IMR-90 (cell line): Measurements from ENCODE around the gene SLC25A21. TPM values are rescaled to one million over a fixed set of nuclear protein-coding genes. Genes with fewer than 3 reads are reported as not detected.

ENCODE experiments used
- ATAC-seq: fragments of 200-7000 bp; cut with Tn5 transposase; 2 replicates; pipeline ENCODE4 v1.9.1; 2020; ENCODE audit warnings: low read depth, mild to moderate bottlenecking, moderate library complexity
- BruUV-seq: library from RNA; stranded (reverse); fragments of 400-500 nt; replicated peaks from 2 replicates; lab custom pipeline; 2021; lab: Mats Ljungman, UMichigan
- CTCF ChIA-PET: fragments of 300-600 bp; formaldehyde crosslinking; extraction: SDS; loops from one replicate; lab custom pipeline; 2021; ENCODE audit warnings: antibody characterized with exemption; lab: Yijun Ruan, JAX
- POLR2A ChIA-PET: fragments of 300-600 bp; sonication (Branson Sonifier 250); formaldehyde crosslinking; loops from one replicate; lab custom pipeline; 2022; ENCODE audit warnings: antibody characterized with exemption; ENCODE audit not compliant: unreplicated experiment; lab: Charles Lee
- DNase-seq: peaks from one replicate; pipeline ENCODE4 v3.0.0; 2013
- H2AFZ ChIP-seq: replicated peaks from 2 replicates; pipeline ENCODE3; 2013; ENCODE audit warnings: low read length, mild to moderate bottlenecking; ENCODE audit not compliant: poor library complexity
- H2AK5ac ChIP-seq: 2 replicates; pipeline ENCODE4 v1.6.1; 2013; ENCODE audit warnings: low read depth, low read length, inconsistent platforms
- H2AK9ac ChIP-seq: replicated peaks from 2 replicates; pipeline ENCODE3; 2013; ENCODE audit warnings: mild to moderate bottlenecking, low read depth, low read length, moderate library complexity; ENCODE audit not compliant: poor library complexity
- H2BK120ac ChIP-seq: 2 replicates; pipeline ENCODE4 v1.6.1; 2013; ENCODE audit warnings: low read depth, low read length, inconsistent platforms
- H2BK15ac ChIP-seq: 3 replicates; pipeline ENCODE4 v1.6.1; 2013; ENCODE audit warnings: low read depth, low read length, inconsistent platforms
- H2BK20ac ChIP-seq: 2 replicates; pipeline ENCODE4 v1.6.1; 2013; ENCODE audit warnings: low read depth, mild to moderate bottlenecking, inconsistent platforms, low read length, moderate library complexity
- H2BK5ac ChIP-seq: 2 replicates; pipeline ENCODE4 v1.6.1; 2013; ENCODE audit warnings: mild to moderate bottlenecking, low read depth, low read length, inconsistent platforms; ENCODE audit not compliant: poor library complexity, severe bottlenecking
- H3K14ac ChIP-seq: replicated peaks from 2 replicates; pipeline ENCODE4 v1.6.1; 2013; ENCODE audit warnings: low read depth, low read length, inconsistent platforms
- H3K18ac ChIP-seq: 2 replicates; pipeline ENCODE4 v1.6.1; 2013; ENCODE audit warnings: low read depth, low read length, control low read depth
- H3K23ac ChIP-seq: 2 replicates; pipeline ENCODE4 v1.6.1; 2013; ENCODE audit warnings: low read depth, low read length, inconsistent platforms
- H3K27ac ChIP-seq: 2 replicates; pipeline ENCODE4 v1.5.1; 2013; ENCODE audit warnings: mild to moderate bottlenecking, control low read depth, low read length; ENCODE audit not compliant: insufficient read depth
- H3K27me3 ChIP-seq: 2 replicates; pipeline ENCODE4 v1.6.1; 2013; ENCODE audit warnings: low read length; ENCODE audit not compliant: control insufficient read depth, insufficient read depth
- H3K36me3 ChIP-seq: 2 replicates; pipeline ENCODE4 v1.6.1; 2013; ENCODE audit warnings: low read length, mixed read lengths; ENCODE audit not compliant: control insufficient read depth, insufficient read depth
- H3K4ac ChIP-seq: 2 replicates; pipeline ENCODE4 v1.6.1; 2013; ENCODE audit warnings: low read depth, low read length, inconsistent platforms
- H3K4me1 ChIP-seq: 2 replicates; pipeline ENCODE4 v1.6.1; 2013; ENCODE audit warnings: low read length, mixed read lengths; ENCODE audit not compliant: control insufficient read depth, insufficient read depth
- H3K4me2 ChIP-seq: 2 replicates; pipeline ENCODE4 v1.6.1; 2013; ENCODE audit warnings: low read depth, mild to moderate bottlenecking, control low read depth, low read length, moderate library complexity
- H3K4me3 ChIP-seq: 2 replicates; pipeline ENCODE4 v1.5.1; 2013; ENCODE audit warnings: low read depth, mild to moderate bottlenecking, control low read depth, low read length, moderate library complexity; ENCODE audit not compliant: insufficient read depth
- H3K56ac ChIP-seq: 2 replicates; pipeline ENCODE4 v1.6.1; 2013; ENCODE audit warnings: low read length, inconsistent platforms; ENCODE audit not compliant: insufficient read depth; ENCODE audit errors: extremely low read depth
- H3K79me1 ChIP-seq, 2 experiments: 2 replicates each; pipeline ENCODE4 v1.6.1; 2013; ENCODE audit warnings: low read length in 2 of 2, inconsistent platforms in 1 of 2, low read depth in 1 of 2
- H3K9ac ChIP-seq: 2 replicates; pipeline ENCODE4 v1.6.1; 2013; ENCODE audit warnings: low read depth, low read length, control low read depth
- H3K9me1 ChIP-seq: 2 replicates; pipeline ENCODE4 v1.6.1; 2013; ENCODE audit warnings: low read length, inconsistent platforms; ENCODE audit not compliant: insufficient read depth
- H3K9me3 ChIP-seq: 2 replicates; pipeline ENCODE4 v1.6.1; 2013; ENCODE audit warnings: low read length; ENCODE audit not compliant: control insufficient read depth, insufficient read depth
- H4K20me1 ChIP-seq: 2 replicates; pipeline ENCODE4 v1.6.1; 2013; ENCODE audit warnings: low read length, inconsistent platforms; ENCODE audit not compliant: insufficient read depth
- H4K5ac ChIP-seq: 2 replicates; pipeline ENCODE4 v1.6.1; 2013; ENCODE audit warnings: mild to moderate bottlenecking, low read depth, low read length, control low read depth
- H4K8ac ChIP-seq, 2 experiments: 2 replicates each; pipeline ENCODE4 v1.6.1; 2013; ENCODE audit warnings: low read depth in 2 of 2, low read length in 2 of 2, control low read depth in 1 of 2, inconsistent platforms in 1 of 2
- H4K91ac ChIP-seq: 2 replicates; pipeline ENCODE4 v1.6.1; 2013; ENCODE audit warnings: low read depth, low read length, inconsistent platforms; ENCODE audit not compliant: insufficient read depth
- CTCF ChIP-seq: conservative IDR thresholded peaks from 2 replicates; pipeline ENCODE4 v1.5.1; 2012; ENCODE audit warnings: mild to moderate bottlenecking, low read depth, low read length, improper control_type of control experiment
- MAFK ChIP-seq: IDR thresholded peaks from 2 replicates; pipeline ENCODE4 v1.6.1; 2012; ENCODE audit warnings: low read depth, low read length, improper control_type of control experiment
- MXI1 ChIP-seq: IDR thresholded peaks from 2 replicates; pipeline ENCODE4 v1.6.1; 2012; ENCODE audit warnings: low read depth, mild to moderate bottlenecking, low read length, moderate library complexity, borderline replicate concordance
- WGBS, 2 experiments: methylation state at CpG; one replicate each; pipeline versions ENCODE4 v1.1.5 to v1.1.7; 2013; ENCODE audit warnings: missing lambda C conversion rate in 2 of 2; ENCODE audit not compliant: insufficient read length in 1 of 2; ENCODE audit errors: extremely low coverage in 2 of 2; 5-methylcytosine and 5-hydroxymethylcytosine counted together
- dilution Hi-C: fragments of 300-500 bp; cut with HindIII; formaldehyde crosslinking; loops from one replicate; pipeline ENCODE4 v1.14.3; 2018; ENCODE audit warnings: low sequenced_read_pairs; ENCODE audit not compliant: unreplicated experiment
- in situ Hi-C: fragments of 300-500 bp; cut with MboI; formaldehyde crosslinking; loops from 3 replicates; pipeline ENCODE4 v1.14.3; 2019; ENCODE audit warnings: low sequenced_read_pairs, inconsistent platforms, mixed read lengths
- intact Hi-C: fragments of 100-400 bp; cut with micrococcal nuclease; formaldehyde crosslinking; loops from 2 replicates; pipeline ENCODE4 v1.10.0; 2022
- polyA plus RNA-seq, 3 experiments: library from polyadenylated mRNA; depleted of rRNA; stranded (reverse); fragments of >200 nt; gene quantifications; 2 replicates each; pipeline ENCODE4 v1.2.3, GENCODE V29; 2012; ENCODE audit warnings: low replicate concordance in 1 of 3
- total RNA-seq: library from RNA; depleted of rRNA; stranded (reverse); fragments of >200 nt; gene quantifications from 2 replicates; pipeline ENCODE4 v1.2.3, GENCODE V29; 2012

The SLC25A21 gene
- total and polyA plus RNA-seq, 2 of the 4 experiments (the other 2 are of a cell fraction) = 0.62 to 0.90 TPM

- H2BK120ac ChIP-seq = no peak overlapping the region
- no peaks in the 10 kb centered on the region for H3K79me1 ChIP-seq
- H3K9me3 ChIP-seq = no peaks in the 10 kb centered on the region
- H2BK20ac ChIP-seq = no peak overlapping the region
- intact Hi-C loops = no loop called here
- no peaks in the 10 kb centered on the region for H3K4me1 ChIP-seq
- ATAC-seq = no peak
- ChIA-PET CTCF (interaction anchor here (0.6 to 1.4 kb wide), 3 partner anchors 10 to 278 kb away, joined by 3 to 5 read pairs (median 3); no protein-coding TSS in a partner anchor), POLR2A (no interaction called here)
- H4K20me1 ChIP-seq = no peaks in the 10 kb centered on the region
- in situ Hi-C loops = no loop called here
- no peak overlapping the region for H3K27ac ChIP-seq
- no peak overlapping the region for H4K91ac ChIP-seq
- H2AK9ac ChIP-seq = no peak overlapping the region
- no peak overlapping the region for H2BK5ac ChIP-seq
- no peaks in the 10 kb centered on the region; the same call in 1 of the 2 replicates for H3K9me1 ChIP-seq
- no peak overlapping the region for H4K5ac ChIP-seq
- H3K56ac ChIP-seq = no peak overlapping the region
- H3K23ac ChIP-seq = no peak overlapping the region
- no peak overlapping the region for H2AK5ac ChIP-seq
- H3K9ac ChIP-seq = no peak overlapping the region
- no peak for TF ChIP-seq MXI1
- TF ChIP-seq CTCF = no peak
- no peak for TF ChIP-seq MAFK
- no peak overlapping the region for H3K4me3 ChIP-seq
- H3K27me3 ChIP-seq = no peaks in the 10 kb centered on the region
- no peak overlapping the region for H3K4ac ChIP-seq
- no peak overlapping the region for H2BK15ac ChIP-seq
- no peak overlapping the region for H3K18ac ChIP-seq
- no peak overlapping the region for H3K4me2 ChIP-seq
- BruUV-seq = no TSS peak
- H3K36me3 ChIP-seq = no peaks in the 10 kb centered on the region
- H3K14ac ChIP-seq = no peak overlapping the region
- H4K8ac ChIP-seq = no peak overlapping the region
- dilution Hi-C loops = no loop called here
- no peak overlapping the region for H2AFZ ChIP-seq
- WGBS, 2 experiments = no CpG with 5 or more reads among the region's 7 CpGs
- no peak for DNase-seq
These were observed 434.1 kb downstream of the SLC25A21 start for GRCh38 chr14:36738269-36738668.
